Measurements from ENCODE around the gene TMEM143.
A peak's percentile ranks its signal among the peaks of the same experiment; 100 is the strongest.

TMEM143 gene

GRCh38 chr19:48290771-48291488 lies 72.8 kb downstream of the TMEM143 start:
- Histone ChIP-seq H3K27ac (replicated peaks; ENCODE audit: low read length) (no peak overlapping the region), H3K4me2 (ENCODE audit: insufficient read depth, low read length, poor library complexity, severe bottlenecking) (peak overlapping the region; percentile 96), H3K79me1 (ENCODE audit: low read depth, low read length) (no peaks in the 10 kb centered on the region), H3K27me3 (ENCODE audit: control insufficient read depth in 3 of 3, insufficient read depth in 3 of 3, low read depth in 1 of 3, low read length in 3 of 3) (peaks cover 0 to 3% (median 0%) of the 10 kb centered on the region in 3 experiments), H3K9ac (ENCODE audit: low read depth, low read length, poor library complexity) (peak overlapping the region; percentile 82), H2BK5ac (ENCODE audit: low read length) (no peak overlapping the region), H2BK15ac (ENCODE audit: low read length) (no peak overlapping the region), H2BK120ac (ENCODE audit: low read depth, low read length) (no peak overlapping the region), H2AFZ (ENCODE audit: low read length) (peak overlapping the region; percentile 95), H2AK5ac (ENCODE audit: low read depth, low read length) (peak overlapping the region; percentile 76), H3K36me3 (replicated peaks in 1 of 2; ENCODE audit: control insufficient read depth in 2 of 2, insufficient read depth in 2 of 2, low read length in 2 of 2) (peaks cover 4 to 26% of the 10 kb centered on the region in 2 donors), H3K23ac (ENCODE audit: low read depth, low read length, poor library complexity) (peak overlapping the region; percentile 89), H4K91ac (ENCODE audit: low read depth, low read length, poor library complexity) (no peak overlapping the region), H2BK12ac (ENCODE audit: low read length) (no peak overlapping the region), H3K9me3 (replicated peaks in 1 of 2; ENCODE audit: control insufficient read depth in 2 of 2, insufficient read depth in 1 of 2, low read depth in 1 of 2, low read length in 2 of 2) (peaks cover 1 to 13% of the 10 kb centered on the region in 2 donors), H3K14ac (ENCODE audit: low read length) (peak overlapping the region; percentile 56), H3K4me1 (ENCODE audit: control insufficient read depth in 2 of 2, insufficient read depth in 1 of 2, low read depth in 1 of 2, low read length in 2 of 2) (peaks cover 6 to 7% of the 10 kb centered on the region in 2 donors), H4K8ac (ENCODE audit: low read depth, low read length) (no peak overlapping the region), H3K4ac (ENCODE audit: low read length) (no peak overlapping the region), H3K4me3 (ENCODE audit: low read length in 2 of 2) (peak overlapping the region; percentile 43 to 75), H3K18ac (ENCODE audit: low read length) (peak overlapping the region; percentile 96)
- WGBS, 2 donors (ENCODE audit: extremely low coverage in 2 of 2, insufficient read length in 2 of 2, insufficient replicate concordance in 1 of 2), result no CpG with 5 or more reads among the region's 45 CpGs
- DNase-seq (ENCODE audit: low spot score), result peak; percentile 79

- H3K4me2 ChIP-seq (ENCODE audit: insufficient read depth, low read length, poor library complexity, severe bottlenecking), result peak overlapping the region; percentile 96
- no peak overlapping the region for H3K4ac ChIP-seq (ENCODE audit: low read length)
- no peak overlapping the region for H2BK12ac ChIP-seq (ENCODE audit: low read length)
- H4K8ac ChIP-seq (ENCODE audit: low read depth, low read length), result no peak overlapping the region
- H2BK15ac ChIP-seq (ENCODE audit: low read length), result no peak overlapping the region
- peaks cover 0 to 3% (median 0%) of the 10 kb centered on the region in 3 experiments for H3K27me3 ChIP-seq (ENCODE audit: control insufficient read depth in 3 of 3, insufficient read depth in 3 of 3, low read depth in 1 of 3, low read length in 3 of 3)
- no CpG with 5 or more reads among the region's 10 CpGs for WGBS, 2 donors (ENCODE audit: extremely low coverage in 2 of 2, insufficient read length in 2 of 2, insufficient replicate concordance in 1 of 2)
- H3K4me3 ChIP-seq (ENCODE audit: low read length in 2 of 2), result peak overlapping the region in 1 of 2 donors; percentile 8
- peaks cover 7 to 31% of the 10 kb centered on the region in 2 donors for H3K36me3 ChIP-seq (replicated peaks in 1 of 2; ENCODE audit: control insufficient read depth in 2 of 2, insufficient read depth in 2 of 2, low read length in 2 of 2)
- no peak overlapping the region for H2AFZ ChIP-seq (ENCODE audit: low read length)
- no peak overlapping the region for H4K91ac ChIP-seq (ENCODE audit: low read depth, low read length, poor library complexity)
- H2BK5ac ChIP-seq (ENCODE audit: low read length), result no peak overlapping the region
- peaks cover 6 to 7% of the 10 kb centered on the region in 2 donors for H3K4me1 ChIP-seq (ENCODE audit: control insufficient read depth in 2 of 2, insufficient read depth in 1 of 2, low read depth in 1 of 2, low read length in 2 of 2)
- H3K14ac ChIP-seq (ENCODE audit: low read length), result no peak overlapping the region
- H2BK120ac ChIP-seq (ENCODE audit: low read depth, low read length), result no peak overlapping the region
- H3K23ac ChIP-seq (ENCODE audit: low read depth, low read length, poor library complexity), result no peak overlapping the region
- H3K9ac ChIP-seq (ENCODE audit: low read depth, low read length, poor library complexity), result no peak overlapping the region
- peaks cover 1 to 19% of the 10 kb centered on the region in 2 donors for H3K9me3 ChIP-seq (replicated peaks in 1 of 2; ENCODE audit: control insufficient read depth in 2 of 2, insufficient read depth in 1 of 2, low read depth in 1 of 2, low read length in 2 of 2)
- H3K27ac ChIP-seq (replicated peaks; ENCODE audit: low read length), result no peak overlapping the region
- H3K79me1 ChIP-seq (ENCODE audit: low read depth, low read length), result no peaks in the 10 kb centered on the region
- DNase-seq (ENCODE audit: low spot score), result peak; percentile 51
- H2AK5ac ChIP-seq (ENCODE audit: low read depth, low read length), result no peak overlapping the region
- H3K18ac ChIP-seq (ENCODE audit: low read length), result peak overlapping the region; percentile 89
These were observed 73.4 kb downstream of the TMEM143 start for GRCh38 chr19:48290401-48290770.

GRCh38 chr19:48287748-48288147 lies 76.0 kb downstream of the TMEM143 start:
- peaks cover 0 to 5% (median 0%) of the 10 kb centered on the region in 3 experiments for H3K27me3 ChIP-seq (ENCODE audit: control insufficient read depth in 3 of 3, insufficient read depth in 3 of 3, low read depth in 1 of 3, low read length in 3 of 3)
- H2BK15ac ChIP-seq (ENCODE audit: low read length), result no peak overlapping the region
- H3K18ac ChIP-seq (ENCODE audit: low read length), result no peak overlapping the region
- no peak overlapping the region for H3K9ac ChIP-seq (ENCODE audit: low read depth, low read length, poor library complexity)
- no peak overlapping the region for H3K4me2 ChIP-seq (ENCODE audit: insufficient read depth, low read length, poor library complexity, severe bottlenecking)
- H2BK120ac ChIP-seq (ENCODE audit: low read depth, low read length), result no peak overlapping the region
- no peak for DNase-seq (ENCODE audit: low spot score)
- H2AK5ac ChIP-seq (ENCODE audit: low read depth, low read length), result no peak overlapping the region
- H3K4me3 ChIP-seq (ENCODE audit: low read length in 2 of 2), result no peak overlapping the region
- no peak overlapping the region for H3K4ac ChIP-seq (ENCODE audit: low read length)
- no peak overlapping the region for H4K91ac ChIP-seq (ENCODE audit: low read depth, low read length, poor library complexity)
- H3K9me3 ChIP-seq (replicated peaks in 1 of 2; ENCODE audit: control insufficient read depth in 2 of 2, insufficient read depth in 1 of 2, low read depth in 1 of 2, low read length in 2 of 2), result peaks cover 5 to 32% of the 10 kb centered on the region in 2 donors
- H2BK5ac ChIP-seq (ENCODE audit: low read length), result no peak overlapping the region
- no peak overlapping the region for H3K23ac ChIP-seq (ENCODE audit: low read depth, low read length, poor library complexity)
- no peak overlapping the region for H2BK12ac ChIP-seq (ENCODE audit: low read length)
- H3K4me1 ChIP-seq (ENCODE audit: control insufficient read depth in 2 of 2, insufficient read depth in 1 of 2, low read depth in 1 of 2, low read length in 2 of 2), result peaks cover 6 to 7% of the 10 kb centered on the region in 2 donors
- no peak overlapping the region for H3K14ac ChIP-seq (ENCODE audit: low read length)
- peaks cover 12 to 56% of the 10 kb centered on the region in 2 donors for H3K36me3 ChIP-seq (replicated peaks in 1 of 2; ENCODE audit: control insufficient read depth in 2 of 2, insufficient read depth in 2 of 2, low read length in 2 of 2)
- no CpG with 5 or more reads among the region's 3 CpGs for WGBS, 2 donors (ENCODE audit: extremely low coverage in 2 of 2, insufficient read length in 2 of 2, insufficient replicate concordance in 1 of 2)
- H3K27ac ChIP-seq (replicated peaks; ENCODE audit: low read length), result no peak overlapping the region
- no peaks in the 10 kb centered on the region for H3K79me1 ChIP-seq (ENCODE audit: low read depth, low read length)
- H2AFZ ChIP-seq (ENCODE audit: low read length), result no peak overlapping the region
- H4K8ac ChIP-seq (ENCODE audit: low read depth, low read length), result no peak overlapping the region

GRCh38 chr19:48284896-48285295 lies 78.8 kb downstream of the TMEM143 start:
- H3K14ac ChIP-seq (ENCODE audit: low read length), result no peak overlapping the region
- no peak overlapping the region for H2BK5ac ChIP-seq (ENCODE audit: low read length)
- H3K9ac ChIP-seq (ENCODE audit: low read depth, low read length, poor library complexity), result no peak overlapping the region
- H3K27me3 ChIP-seq (ENCODE audit: control insufficient read depth in 3 of 3, insufficient read depth in 3 of 3, low read depth in 1 of 3, low read length in 3 of 3), result peaks cover 0 to 2% (median 0%) of the 10 kb centered on the region in 3 experiments
- no peak overlapping the region for H3K4ac ChIP-seq (ENCODE audit: low read length)
- H4K8ac ChIP-seq (ENCODE audit: low read depth, low read length), result no peak overlapping the region
- WGBS, 2 donors (ENCODE audit: extremely low coverage in 2 of 2, insufficient read length in 2 of 2, insufficient replicate concordance in 1 of 2), result no CpG with 5 or more reads among the region's 4 CpGs
- peaks cover 5 to 42% of the 10 kb centered on the region in 2 donors for H3K9me3 ChIP-seq (replicated peaks in 1 of 2; ENCODE audit: control insufficient read depth in 2 of 2, insufficient read depth in 1 of 2, low read depth in 1 of 2, low read length in 2 of 2)
- no peak overlapping the region for H2BK120ac ChIP-seq (ENCODE audit: low read depth, low read length)
- DNase-seq (ENCODE audit: low spot score), result no peak
- H2BK15ac ChIP-seq (ENCODE audit: low read length), result no peak overlapping the region
- no peaks in the 10 kb centered on the region for H3K4me1 ChIP-seq (ENCODE audit: control insufficient read depth in 2 of 2, insufficient read depth in 1 of 2, low read depth in 1 of 2, low read length in 2 of 2)
- no peak overlapping the region for H3K27ac ChIP-seq (replicated peaks; ENCODE audit: low read length)
- H3K23ac ChIP-seq (ENCODE audit: low read depth, low read length, poor library complexity), result no peak overlapping the region
- peaks cover 16 to 81% of the 10 kb centered on the region in 2 donors for H3K36me3 ChIP-seq (replicated peaks in 1 of 2; ENCODE audit: control insufficient read depth in 2 of 2, insufficient read depth in 2 of 2, low read length in 2 of 2)
- H3K18ac ChIP-seq (ENCODE audit: low read length), result no peak overlapping the region
- no peak overlapping the region for H3K4me3 ChIP-seq (ENCODE audit: low read length in 2 of 2)
- H2BK12ac ChIP-seq (ENCODE audit: low read length), result no peak overlapping the region
- H2AFZ ChIP-seq (ENCODE audit: low read length), result no peak overlapping the region
- H3K79me1 ChIP-seq (ENCODE audit: low read depth, low read length), result no peaks in the 10 kb centered on the region
- no peak overlapping the region for H4K91ac ChIP-seq (ENCODE audit: low read depth, low read length, poor library complexity)
- H3K4me2 ChIP-seq (ENCODE audit: insufficient read depth, low read length, poor library complexity, severe bottlenecking), result no peak overlapping the region
- H2AK5ac ChIP-seq (ENCODE audit: low read depth, low read length), result no peak overlapping the region
